ENCODE results near the gene LPP. TPM values are rescaled to one million over a fixed set of nuclear protein-coding genes. Genes with fewer than 3 reads are reported as not detected.

Gene LPP
- total RNA-seq, 1 donor from 2014 or later, result 218 TPM

- no peaks in the 10 kb centered on the region for H3K36me3 ChIP-seq (ENCODE audit: control insufficient read depth, insufficient read depth, low read length)
- DNase-seq (ENCODE audit: low read depth), result no peak
- H3K4me3 ChIP-seq (ENCODE audit: low read depth, low read length), result no peak overlapping the region
- H3K27me3 ChIP-seq (ENCODE audit: control insufficient read depth, insufficient read depth, low read length), result no peaks in the 10 kb centered on the region
- TF ChIP-seq, protein P1, sequence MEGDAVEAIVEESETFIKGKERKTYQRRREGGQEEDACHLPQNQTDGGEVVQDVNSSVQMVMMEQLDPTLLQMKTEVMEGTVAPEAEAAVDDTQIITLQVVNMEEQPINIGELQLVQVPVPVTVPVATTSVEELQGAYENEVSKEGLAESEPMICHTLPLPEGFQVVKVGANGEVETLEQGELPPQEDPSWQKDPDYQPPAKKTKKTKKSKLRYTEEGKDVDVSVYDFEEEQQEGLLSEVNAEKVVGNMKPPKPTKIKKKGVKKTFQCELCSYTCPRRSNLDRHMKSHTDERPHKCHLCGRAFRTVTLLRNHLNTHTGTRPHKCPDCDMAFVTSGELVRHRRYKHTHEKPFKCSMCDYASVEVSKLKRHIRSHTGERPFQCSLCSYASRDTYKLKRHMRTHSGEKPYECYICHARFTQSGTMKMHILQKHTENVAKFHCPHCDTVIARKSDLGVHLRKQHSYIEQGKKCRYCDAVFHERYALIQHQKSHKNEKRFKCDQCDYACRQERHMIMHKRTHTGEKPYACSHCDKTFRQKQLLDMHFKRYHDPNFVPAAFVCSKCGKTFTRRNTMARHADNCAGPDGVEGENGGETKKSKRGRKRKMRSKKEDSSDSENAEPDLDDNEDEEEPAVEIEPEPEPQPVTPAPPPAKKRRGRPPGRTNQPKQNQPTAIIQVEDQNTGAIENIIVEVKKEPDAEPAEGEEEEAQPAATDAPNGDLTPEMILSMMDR (IDR thresholded peaks at IDR 0.05; ENCODE audit: insufficient read depth, low read length, poor library complexity, severe bottlenecking), result no peak
Observed at GRCh38 chr3:188157407-188157806, 3.5 kb downstream of the LPP start.

GRCh38 chr3:188157971-188158370, 4.0 kb downstream of the LPP start:
- TF ChIP-seq, protein P1 (IDR thresholded peaks at IDR 0.05; ENCODE audit: insufficient read depth, low read length, poor library complexity, severe bottlenecking), result no peak
- H3K27me3 ChIP-seq (ENCODE audit: control insufficient read depth, insufficient read depth, low read length), result no peaks in the 10 kb centered on the region
- no peak for DNase-seq (ENCODE audit: low read depth)
- H3K4me3 ChIP-seq (ENCODE audit: low read depth, low read length), result no peak overlapping the region
- no peaks in the 10 kb centered on the region for H3K36me3 ChIP-seq (ENCODE audit: control insufficient read depth, insufficient read depth, low read length)

- Histone ChIP-seq H3K4me3 (ENCODE audit: low read depth, low read length) (no peak overlapping the region), H3K27me3 (ENCODE audit: control insufficient read depth, insufficient read depth, low read length) (no peaks in the 10 kb centered on the region), H3K36me3 (ENCODE audit: control insufficient read depth, insufficient read depth, low read length) (peaks cover 1% of the 10 kb centered on the region)
- no peak for DNase-seq (ENCODE audit: low read depth)
- TF ChIP-seq, protein P1 (IDR thresholded peaks at IDR 0.05; ENCODE audit: insufficient read depth, low read length, poor library complexity, severe bottlenecking), result no peak
Observed at GRCh38 chr3:188158731-188159310, 4.9 kb downstream of the LPP start.

DNA sequence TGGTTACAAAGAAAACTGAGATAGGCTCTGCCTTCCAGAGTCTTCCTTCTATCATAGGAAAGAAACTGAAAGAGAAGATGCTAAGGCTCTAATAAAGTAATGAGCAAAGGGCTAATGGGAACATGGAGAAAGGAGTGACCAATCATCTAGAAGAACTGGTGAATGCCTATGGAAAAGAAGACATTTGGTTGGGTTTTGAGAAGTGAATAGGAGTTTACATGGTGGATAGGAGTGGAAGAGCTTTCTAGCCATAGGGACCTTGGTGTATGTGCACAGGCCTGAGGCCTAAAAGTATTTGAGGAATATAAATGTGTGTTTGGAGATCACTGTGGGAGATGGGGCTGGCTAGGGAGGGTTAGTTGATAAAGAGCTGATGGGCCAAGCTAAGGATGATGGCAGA, 6.8 kb downstream of the LPP start:
- Histone ChIP-seq H3K4me3 (ENCODE audit: low read depth, low read length) (no peak overlapping the region), H3K27me3 (ENCODE audit: control insufficient read depth, insufficient read depth, low read length) (no peaks in the 10 kb centered on the region), H3K36me3 (ENCODE audit: control insufficient read depth, insufficient read depth, low read length) (peaks cover 1% of the 10 kb centered on the region)
- TF ChIP-seq, protein P1 (IDR thresholded peaks at IDR 0.05; ENCODE audit: insufficient read depth, low read length, poor library complexity, severe bottlenecking), result no peak
- no peak for DNase-seq (ENCODE audit: low read depth)

- Histone ChIP-seq H3K27me3 (ENCODE audit: control insufficient read depth, insufficient read depth, low read length) (no peaks in the 10 kb centered on the region), H3K36me3 (ENCODE audit: control insufficient read depth, insufficient read depth, low read length) (peaks cover 1% of the 10 kb centered on the region), H3K4me3 (ENCODE audit: low read depth, low read length) (no peak overlapping the region)
- TF ChIP-seq, protein P1 (IDR thresholded peaks at IDR 0.05; ENCODE audit: insufficient read depth, low read length, poor library complexity, severe bottlenecking), result no peak
- no peak for DNase-seq (ENCODE audit: low read depth)
Observed at GRCh38 chr3:188164248-188164687, 10.3 kb downstream of the LPP start.

DNA sequence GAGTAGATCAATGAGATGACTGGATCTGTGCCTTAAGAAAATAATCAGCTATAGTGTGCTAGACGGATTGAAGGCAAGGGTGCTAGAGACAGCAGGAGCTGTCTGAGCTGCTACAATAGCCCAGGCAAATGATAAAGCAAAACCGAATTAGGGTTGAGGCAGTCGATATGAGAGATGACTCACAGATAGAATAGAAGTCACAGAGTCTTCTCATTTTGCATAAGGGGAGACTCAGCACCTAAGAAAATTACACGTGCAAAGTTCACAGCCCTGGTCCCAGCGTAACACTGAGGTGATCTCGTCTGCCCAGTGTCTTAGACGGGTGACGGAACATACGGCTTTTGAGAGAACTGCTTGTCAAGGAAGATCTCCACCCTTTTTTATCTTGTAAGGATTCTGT, 11.6 kb downstream of the LPP start:
- TF ChIP-seq, protein P1 (IDR thresholded peaks at IDR 0.05; ENCODE audit: insufficient read depth, low read length, poor library complexity, severe bottlenecking), result no peak
- H3K4me3 ChIP-seq (ENCODE audit: low read depth, low read length), result no peak overlapping the region
- no peak for DNase-seq (ENCODE audit: low read depth)
- H3K36me3 ChIP-seq (ENCODE audit: control insufficient read depth, insufficient read depth, low read length), result peaks cover 1% of the 10 kb centered on the region
- H3K27me3 ChIP-seq (ENCODE audit: control insufficient read depth, insufficient read depth, low read length), result no peaks in the 10 kb centered on the region

All from kidney epithelial cell (primary cell).